ELF-1 (cell line): ENCODE measurements around the gene CSK.

Source experiments
- DNase-seq: peaks from one replicate; pipeline ENCODE4 v3.0.0-alpha.2; 2016; ENCODE audit warnings: low read depth, low spot score

Gene CSK

GRCh38 chr15:74842581-74843444 lies 60.9 kb downstream of the CSK start, which contains the start of gene ULK3:
Gene ULK3 (minus strand): TSS chr15:74843156. CDS start chr15:74843105, 51 bp downstream.
- DNase-seq: peak; percentile 95

GRCh38 chr15:74843445-74843828 lies 61.6 kb downstream of the CSK start:
- no peak for DNase-seq

GRCh38 chr15:74843891-74844299 lies 62.0 kb downstream of the CSK start:
- DNase-seq: no peak

- DNase-seq: no peak
Measured at GRCh38 chr15:74844319-74845207, 62.7 kb downstream of the CSK start.

GRCh38 chr15:74845208-74845568 lies 63.3 kb downstream of the CSK start:
- no peak for DNase-seq

GRCh38 chr15:74845581-74845980 lies 63.7 kb downstream of the CSK start:
- DNase-seq: no peak

GRCh38 chr15:74847432-74847831 lies 65.6 kb downstream of the CSK start:
- DNase-seq: no peak

GRCh38 chr15:74850393-74850792 lies 68.5 kb downstream of the CSK start:
- no peak for DNase-seq

- DNase-seq: peak; percentile 61
Measured at GRCh38 chr15:74851960-74852359, 70.1 kb downstream of the CSK start.
